Kidney (tissue), 14 donors: Measurements from ENCODE around the gene ROR1. TPM values are rescaled to one million over a fixed set of nuclear protein-coding genes. Genes with fewer than 3 reads are reported as not detected.

Source experiments
- DNase-seq, 5 donors: peaks; one replicate each; pipeline ENCODE4 v3.0.0-alpha.2; 2013 to 2020
- FAIRE-seq: peaks from 2 replicates; lab custom pipeline; 2012; peaks lifted over from hg19 to GRCh38; lab: Jason Lieb, UNC
- H3K27ac ChIP-seq, 2 donors: one replicate each; pipeline ENCODE4 v1.7.0; 2013; ENCODE audit warnings: low read depth in 2 of 2, low read length in 2 of 2, inconsistent platforms in 1 of 2
- H3K27me3 ChIP-seq: one replicate; pipeline ENCODE4 v1.7.1; 2013; ENCODE audit warnings: low read length, inconsistent platforms; ENCODE audit not compliant: control insufficient read depth, insufficient read depth
- H3K36me3 ChIP-seq, 3 donors: one replicate each; pipeline versions ENCODE4 v1.7.0 to v1.7.1; 2013; ENCODE audit warnings: low read length in 3 of 3, control low read depth in 1 of 3, inconsistent platforms in 1 of 3; ENCODE audit not compliant: insufficient read depth in 3 of 3, control insufficient read depth in 2 of 3
- H3K4me1 ChIP-seq, 3 donors: one replicate each; pipeline versions ENCODE4 v1.7.0 to v1.7.1; 2013; ENCODE audit warnings: low read length in 3 of 3, inconsistent platforms in 1 of 3, low read depth in 1 of 3; ENCODE audit not compliant: control insufficient read depth in 2 of 3, insufficient read depth in 2 of 3
- H3K4me3 ChIP-seq, 3 donors: one replicate each; pipeline versions ENCODE4 v1.7.0 to v1.8.1; 2013; ENCODE audit warnings: low read length in 3 of 3, control low read depth in 1 of 3, inconsistent platforms in 1 of 3
- H3K9ac ChIP-seq, 3 donors: one replicate each; pipeline versions ENCODE4 v1.7.0 to v1.7.1; 2013; ENCODE audit warnings: low read length in 3 of 3, control low read depth in 1 of 3, inconsistent platforms in 1 of 3
- H3K9me3 ChIP-seq, 3 donors: one replicate each; pipeline versions ENCODE4 v1.7.0 to v1.7.1; 2013; ENCODE audit warnings: low read length in 3 of 3, control low read depth in 1 of 3, inconsistent platforms in 1 of 3; ENCODE audit not compliant: control insufficient read depth in 2 of 3, insufficient read depth in 1 of 3
- CTCF ChIP-seq: IDR thresholded peaks from 3 replicates; pipeline ENCODE4 v1.5.1; 2012; ENCODE audit warnings: mild to moderate bottlenecking, moderate library complexity, borderline replicate concordance; ENCODE audit not compliant: insufficient read depth; ENCODE audit errors: extremely low read depth
- intact Hi-C: fragments of 100-400 bp; cut with DNase I; formaldehyde crosslinking; loops from one replicate; pipeline ENCODE4 v1.11.1; 2022
- polyA plus RNA-seq: library from polyadenylated mRNA; stranded (reverse); fragments of 350-450 nt; fragmentation: Illumina TruSeq; extraction: RNeasy Lipid Tissue Mini Kit (QIAGEN cat#74804); gene quantifications from one replicate; pipeline ENCODE4 v1.2.3, GENCODE V29; 2014; ENCODE audit warnings: low read depth, low replicate concordance; ENCODE audit not compliant: insufficient read depth
- total RNA-seq: library from RNA; stranded (reverse); fragmentation: NEBNext Ultra II Directional; extraction: Animal tissue kit (Norgen Biotek cat#: 25700); gene quantifications from one replicate; pipeline ENCODE4 v1.2.1, GENCODE V29; 2021
- donor health status: control.
- donor health status: control.
- donor health status: control.
- donor health status: control.
- donor health status: control.
- donor health status: DM: yes; HTN: yes; CAD: no.
- donor health status: Normal renal cell carcinoma (clear cell type).

The ROR1 gene
- total and polyA plus RNA-seq, 2 donors from 2014 or later: 0.77 to 8.0 TPM

- no peak for TF ChIP-seq CTCF
- intact Hi-C loops: no loop called here
- Histone ChIP-seq H3K27ac (no peak overlapping the region), H3K4me3 (no peak overlapping the region), H3K27me3 (no peaks in the 10 kb centered on the region), H3K36me3 (no peaks in the 10 kb centered on the region), H3K9ac (no peak overlapping the region), H3K9me3 (no peaks in the 10 kb centered on the region), H3K4me1 (peaks cover 0 to 12% (median 4%) of the 10 kb centered on the region in 3 donors)
- no peak for DNase-seq
- no peak for FAIRE-seq
Observed at GRCh38 chr1:63984930-63985290, 211.1 kb downstream of the ROR1 start.

- Histone ChIP-seq H3K4me3 (no peak overlapping the region), H3K9ac (no peak overlapping the region), H3K27me3 (no peaks in the 10 kb centered on the region), H3K36me3 (no peaks in the 10 kb centered on the region), H3K4me1 (no peaks in the 10 kb centered on the region), H3K9me3 (no peaks in the 10 kb centered on the region), H3K27ac (no peak overlapping the region)
- TF ChIP-seq CTCF: no peak
- DNase-seq (no peak), FAIRE-seq (no peak)
- intact Hi-C loops: no loop called here
Observed at GRCh38 chr1:63987014-63987627, 213.3 kb downstream of the ROR1 start.

GRCh38 chr1:63987628-63988024 lies 213.8 kb downstream of the ROR1 start:
- H3K36me3 ChIP-seq: no peaks in the 10 kb centered on the region
- no peak overlapping the region for H3K9ac ChIP-seq
- FAIRE-seq (no peak), DNase-seq (no peak)
- H3K4me1 ChIP-seq: no peaks in the 10 kb centered on the region
- H3K27ac ChIP-seq: no peak overlapping the region
- no peaks in the 10 kb centered on the region for H3K27me3 ChIP-seq
- no peaks in the 10 kb centered on the region for H3K9me3 ChIP-seq
- no peak for TF ChIP-seq CTCF
- no peak overlapping the region for H3K4me3 ChIP-seq
- intact Hi-C loops: no loop called here

- Histone ChIP-seq H3K4me3 (no peak overlapping the region), H3K36me3 (no peaks in the 10 kb centered on the region), H3K9me3 (no peaks in the 10 kb centered on the region), H3K9ac (no peak overlapping the region), H3K4me1 (no peaks in the 10 kb centered on the region), H3K27me3 (no peaks in the 10 kb centered on the region), H3K27ac (no peak overlapping the region)
- FAIRE-seq (no peak), DNase-seq (no peak)
- TF ChIP-seq CTCF: no peak
- intact Hi-C loops: no loop called here
Observed at GRCh38 chr1:63988941-63989340, 215.1 kb downstream of the ROR1 start.
